Upper lobe of right lung (tissue), 1 donor: ENCODE data around the gene EVX1. TPM values are rescaled to one million over a fixed set of nuclear protein-coding genes. Genes with fewer than 3 reads are reported as not detected.

Experiments
- ATAC-seq: fragments of 200-7000 bp; cut with Tn5 transposase; one replicate; pipeline ENCODE4 v1.9.1; 2020; ENCODE audit warnings: mild to moderate bottlenecking, moderate library complexity
- DNase-seq: peaks from one replicate; pipeline ENCODE4 v3.0.0-alpha.2; 2020
- H3K27ac ChIP-seq: fragments of 200-600 bp; one replicate; pipeline ENCODE4 v1.8.0; 2022
- H3K27me3 ChIP-seq: fragments of 200-600 bp; one replicate; pipeline ENCODE4 v1.8.0; 2022; ENCODE audit warnings: mild to moderate bottlenecking
- H3K36me3 ChIP-seq: fragments of 200-600 bp; one replicate; pipeline ENCODE4 v1.8.0; 2022
- H3K4me1 ChIP-seq: fragments of 200-600 bp; one replicate; pipeline ENCODE4 v1.8.0; 2022
- H3K4me3 ChIP-seq: fragments of 200-600 bp; one replicate; pipeline ENCODE4 v1.8.0; 2022; ENCODE audit warnings: mild to moderate bottlenecking
- H3K9me3 ChIP-seq: fragments of 200-600 bp; one replicate; pipeline ENCODE4 v1.8.0; 2022
- CTCF ChIP-seq: fragments of 200-600 bp; IDR thresholded peaks from one replicate; pipeline ENCODE4 v1.8.0; 2022; ENCODE audit warnings: antibody characterized with exemption
- intact Hi-C: fragments of 100-400 bp; cut with DNase I; formaldehyde crosslinking; loops from one replicate; pipeline ENCODE4 v1.11.0; 2022
- total RNA-seq: library from RNA; stranded (reverse); fragmentation: NEBNext Ultra II Directional; extraction: Animal tissue kit (Norgen Biotek cat#: 25700); gene quantifications from one replicate; pipeline ENCODE4 v1.2.1, GENCODE V29; 2021
- donor health status: DM: no; HTN: yes; CAD: no; lungs with severe emphysema.

EVX1 gene
- total RNA-seq, 1 donor from 2014 or later = not detected

DNA sequence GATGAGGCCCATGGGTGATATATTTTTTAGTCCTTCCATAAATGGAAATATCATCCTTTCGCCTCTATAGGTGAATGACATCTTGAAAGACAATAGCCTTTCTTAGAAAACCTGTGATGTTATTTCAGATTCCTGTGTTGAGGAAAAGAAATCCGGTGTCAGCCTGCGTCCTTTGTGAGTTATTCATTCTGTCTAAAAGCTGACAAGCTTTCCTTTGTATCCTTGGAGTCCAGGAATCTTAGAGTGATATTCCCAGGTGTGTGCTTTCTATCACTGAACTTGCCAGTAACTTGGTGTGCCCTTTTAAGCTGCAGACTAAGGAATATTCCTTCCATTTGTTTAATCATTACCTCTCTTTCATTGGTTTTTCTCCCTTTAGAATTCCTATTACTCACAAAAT lies 41.0 kb downstream of the EVX1 start:
- DNase-seq (no peak), ATAC-seq (no peak)
- Histone ChIP-seq H3K9me3 (no peaks in the 10 kb centered on the region), H3K4me3 (no peak overlapping the region), H3K27ac (no peak overlapping the region), H3K36me3 (no peaks in the 10 kb centered on the region), H3K27me3 (peaks cover 8% of the 10 kb centered on the region), H3K4me1 (no peaks in the 10 kb centered on the region)
- no peak for TF ChIP-seq CTCF
- intact Hi-C loops = no loop called here

GRCh38 chr7:27295236-27295635 lies 52.6 kb downstream of the EVX1 start:
- no peak for TF ChIP-seq CTCF
- DNase-seq (no peak), ATAC-seq (no peak)
- Histone ChIP-seq H3K4me1 (no peaks in the 10 kb centered on the region), H3K36me3 (no peaks in the 10 kb centered on the region), H3K27me3 (no peaks in the 10 kb centered on the region), H3K9me3 (no peaks in the 10 kb centered on the region), H3K27ac (no peak overlapping the region), H3K4me3 (no peak overlapping the region)
- intact Hi-C loops = no loop called here

- Histone ChIP-seq H3K27ac (no peak overlapping the region), H3K4me3 (no peak overlapping the region), H3K4me1 (no peaks in the 10 kb centered on the region), H3K9me3 (no peaks in the 10 kb centered on the region), H3K36me3 (no peaks in the 10 kb centered on the region), H3K27me3 (no peaks in the 10 kb centered on the region)
- ATAC-seq (no peak), DNase-seq (no peak)
- no peak for TF ChIP-seq CTCF
- intact Hi-C loops = no loop called here
Observed at GRCh38 chr7:27297356-27297755, 54.8 kb downstream of the EVX1 start.

Other genes with a start within 250 kb of the EVX1 start
- 0.75 TPM for gene HOXA1, start 146.8 kb upstream of the EVX1 start, total RNA-seq
- gene HOXA2, start 140.1 kb upstream of the EVX1 start, total RNA-seq = 2.1 TPM
- gene HOXA4, start 112.0 kb upstream of the EVX1 start, total RNA-seq = 7.1 TPM
- 16.0 TPM for gene HOXA5, start 99.1 kb upstream of the EVX1 start, total RNA-seq
- gene HOXA6, start 95.0 kb upstream of the EVX1 start, total RNA-seq = 6.5 TPM
- 8.7 TPM for gene HOXA3, start 90.2 kb upstream of the EVX1 start, total RNA-seq
- gene HOXA7, start 86.1 kb upstream of the EVX1 start, total RNA-seq = 2.9 TPM
- gene HOXA9, start 77.3 kb upstream of the EVX1 start, total RNA-seq = 1.2 TPM
- 0.38 TPM for gene HOXA10, start 68.5 kb upstream of the EVX1 start, total RNA-seq
- not detected for gene HOXA11, start 57.6 kb upstream of the EVX1 start, total RNA-seq
- not detected for gene HOXA13, start 42.7 kb upstream of the EVX1 start, total RNA-seq